MCF 10A (cell line): ENCODE results near the gene KIF24. TPM values are rescaled to one million over a fixed set of nuclear protein-coding genes. Genes with fewer than 3 reads are reported as not detected.

ENCODE experiments used
- BruUV-seq: library from RNA; stranded (reverse); fragments of 400-500 nt; replicated peaks from 2 replicates; lab custom pipeline; 2021; lab: Mats Ljungman, UMichigan
- CTCF ChIA-PET: fragments of 300-600 bp; sonication (Branson Sonifier 250); formaldehyde crosslinking; extraction: SDS; loops from one replicate; lab custom pipeline; 2021; ENCODE audit warnings: antibody characterized with exemption, inconsistent platforms; lab: Yijun Ruan, JAX
- POLR2A ChIA-PET: fragments of 300-600, 350-650 bp; sonication (Branson Sonifier 250); formaldehyde crosslinking; extraction: SDS; loops from one replicate; lab custom pipeline; 2020; ENCODE audit warnings: antibody characterized with exemption, inconsistent platforms; lab: Yijun Ruan, JAX
- DNase-seq: peaks from one replicate; pipeline ENCODE4 v3.0.0-alpha.2; 2018; ENCODE audit not compliant: unreplicated experiment
- H3K27ac Mint-ChIP-seq: one replicate; pipeline ENCODE4 v1.8.0; 2022; ENCODE audit warnings: mild to moderate bottlenecking, low read depth, mixed read lengths; ENCODE audit not compliant: unreplicated experiment
- H3K27me3 Mint-ChIP-seq: one replicate; pipeline ENCODE4 v1.8.0; 2022; ENCODE audit warnings: mixed read lengths; ENCODE audit not compliant: insufficient read depth, unreplicated experiment
- H3K36me3 Mint-ChIP-seq: one replicate; pipeline ENCODE4 v1.8.0; 2022; ENCODE audit warnings: mild to moderate bottlenecking, moderate library complexity, mixed read lengths; ENCODE audit not compliant: insufficient read depth, unreplicated experiment
- H3K4me1 Mint-ChIP-seq: one replicate; pipeline ENCODE4 v1.8.0; 2022; ENCODE audit warnings: mixed read lengths; ENCODE audit not compliant: insufficient read depth, unreplicated experiment
- H3K4me3 Mint-ChIP-seq: one replicate; pipeline ENCODE4 v1.8.0; 2022; ENCODE audit warnings: mild to moderate bottlenecking, moderate library complexity, mixed read lengths; ENCODE audit not compliant: unreplicated experiment
- H3K9me3 Mint-ChIP-seq: one replicate; pipeline ENCODE4 v1.8.0; 2022; ENCODE audit warnings: mixed read lengths; ENCODE audit not compliant: unreplicated experiment
- CTCF ChIP-seq: fragments of 200-600 bp; IDR thresholded peaks from one replicate; pipeline ENCODE4 v1.8.0; 2022; ENCODE audit warnings: antibody characterized with exemption, mild to moderate bottlenecking; ENCODE audit not compliant: unreplicated experiment
- intact Hi-C: fragments of 100-400 bp; cut with micrococcal nuclease; formaldehyde crosslinking; loops from 2 replicates; pipeline ENCODE4 v1.14.1; 2022
- total RNA-seq: library from RNA; stranded (reverse); gene quantifications from 2 replicates; pipeline ENCODE4 v1.2.3, GENCODE V29; 2022

Gene KIF24
- total RNA-seq, 1 experiment from 2014 or later = 3.5 TPM

DNA sequence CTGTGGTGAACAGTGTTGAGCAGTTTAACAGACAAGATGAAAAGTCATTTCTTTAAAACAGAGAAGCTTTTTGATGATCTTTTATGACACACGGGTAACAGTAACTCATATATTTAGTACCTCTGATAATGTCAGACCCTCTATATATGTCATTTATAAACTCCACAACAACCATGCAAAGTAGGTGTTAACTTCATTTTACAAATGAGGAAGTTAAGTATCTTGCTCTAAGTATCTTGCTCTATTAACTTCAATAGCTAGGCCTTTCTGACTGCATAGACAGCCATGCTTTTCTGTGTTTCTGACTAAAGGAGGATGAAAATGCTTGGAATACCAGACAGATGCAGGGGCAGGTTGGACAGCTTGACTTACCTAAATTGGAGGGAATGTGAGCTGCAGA, 2.1 kb upstream of the KIF24 start:
- CTCF ChIA-PET = interaction anchor here (0.6 to 8.4 kb wide), 10 partner anchors 21 to 1134 kb away, joined by 3 to 198 read pairs (median 4); partner anchors contain the start of gene MYORG
- no TSS peak for BruUV-seq
- POLR2A ChIA-PET = interaction anchor here (0.7 to 7.7 kb wide), 9 partner anchors 42 to 749 kb away, joined by 3 to 77 read pairs (median 4); partner anchors contain the start of genes DCAF12, FANCG and MYORG
- no peak for DNase-seq
- no peaks in the 10 kb centered on the region for H3K36me3 Mint-ChIP-seq
- no peak for TF ChIP-seq CTCF
- intact Hi-C loops = no loop called here
- H3K4me1 Mint-ChIP-seq = peaks cover 30% of the 10 kb centered on the region
- no peak overlapping the region for H3K27ac Mint-ChIP-seq
- no peak overlapping the region for H3K4me3 Mint-ChIP-seq
- H3K27me3 Mint-ChIP-seq = no peaks in the 10 kb centered on the region
- H3K9me3 Mint-ChIP-seq = no peaks in the 10 kb centered on the region

GRCh38 chr9:34328500-34328986, 525 bp downstream of the KIF24 start:
- DNase-seq = peak; percentile 50

GRCh38 chr9:34326690-34327089, 2.4 kb downstream of the KIF24 start:
- ChIA-PET POLR2A (interaction anchor here (2.1 kb wide), 1 partner anchor 72 kb away, joined by 7 read pairs; no protein-coding TSS in a partner anchor), CTCF (interaction anchor here (2.4 kb wide), 1 partner anchor 71 kb away, joined by 9 read pairs; no protein-coding TSS in a partner anchor)

More at GRCh38 chr9:34328500-34328986, 525 bp downstream of the KIF24 start:
- Mint-ChIP-seq H3K4me1 (peaks cover 44% of the 10 kb centered on the region), H3K4me3 (peak overlapping the region; percentile 92), H3K9me3 (no peaks in the 10 kb centered on the region), H3K36me3 (no peaks in the 10 kb centered on the region), H3K27me3 (no peaks in the 10 kb centered on the region), H3K27ac (peak overlapping the region; percentile 99)
- intact Hi-C loops = loop anchor here (5.0 kb wide), 1 partner anchor 76 kb away; no protein-coding TSS in a partner anchor
- TF ChIP-seq CTCF = no peak
- TSS peak; percentile 56 for BruUV-seq
- ChIA-PET POLR2A (interaction anchor here (1.1 to 2.1 kb wide), 4 partner anchors 47 to 74 kb away, joined by 5 to 7 read pairs (median 5); partner anchors contain the start of gene MYORG), CTCF (interaction anchor here (0.6 to 2.4 kb wide), 5 partner anchors 19 to 360 kb away, joined by 3 to 9 read pairs (median 3); no protein-coding TSS in a partner anchor)

More at GRCh38 chr9:34326690-34327089, 2.4 kb downstream of the KIF24 start:
- peaks cover 31% of the 10 kb centered on the region for H3K4me1 Mint-ChIP-seq
- no peak overlapping the region for H3K4me3 Mint-ChIP-seq
- H3K9me3 Mint-ChIP-seq = no peaks in the 10 kb centered on the region
- H3K27me3 Mint-ChIP-seq = no peaks in the 10 kb centered on the region
- BruUV-seq = no TSS peak
- intact Hi-C loops = loop anchor here (5.0 kb wide), 1 partner anchor 74 kb away; no protein-coding TSS in a partner anchor
- H3K27ac Mint-ChIP-seq = peak overlapping the region; percentile 52
- no peaks in the 10 kb centered on the region for H3K36me3 Mint-ChIP-seq
- no peak for TF ChIP-seq CTCF
- DNase-seq = no peak
